Kidney (tissue), 22 donors: ENCODE measurements around the gene MFAP4. TPM values are rescaled to one million over a fixed set of nuclear protein-coding genes. Genes with fewer than 3 reads are reported as not detected.

Experiments
- DNase-seq, 5 donors: peaks; one replicate each; pipeline ENCODE4 v3.0.0-alpha.2; 2013 to 2020
- FAIRE-seq: peaks from 2 replicates; lab custom pipeline; 2012; peaks lifted over from hg19 to GRCh38; lab: Jason Lieb, UNC
- H3K27ac ChIP-seq, 2 donors: one replicate each; pipeline ENCODE4 v1.7.0; 2013; ENCODE audit warnings: low read depth in 2 of 2, low read length in 2 of 2, inconsistent platforms in 1 of 2
- H3K27me3 ChIP-seq: one replicate; pipeline ENCODE4 v1.7.1; 2013; ENCODE audit warnings: low read length, inconsistent platforms; ENCODE audit not compliant: control insufficient read depth, insufficient read depth
- H3K36me3 ChIP-seq, 3 donors: one replicate each; pipeline versions ENCODE4 v1.7.0 to v1.7.1; 2013; ENCODE audit warnings: low read length in 3 of 3, control low read depth in 1 of 3, inconsistent platforms in 1 of 3; ENCODE audit not compliant: insufficient read depth in 3 of 3, control insufficient read depth in 2 of 3
- H3K4me1 ChIP-seq, 3 donors: one replicate each; pipeline versions ENCODE4 v1.7.0 to v1.7.1; 2013; ENCODE audit warnings: low read length in 3 of 3, inconsistent platforms in 1 of 3, low read depth in 1 of 3; ENCODE audit not compliant: control insufficient read depth in 2 of 3, insufficient read depth in 2 of 3
- H3K4me3 ChIP-seq, 3 donors: one replicate each; pipeline versions ENCODE4 v1.7.0 to v1.8.1; 2013; ENCODE audit warnings: low read length in 3 of 3, control low read depth in 1 of 3, inconsistent platforms in 1 of 3
- H3K9ac ChIP-seq, 3 donors: one replicate each; pipeline versions ENCODE4 v1.7.0 to v1.7.1; 2013; ENCODE audit warnings: low read length in 3 of 3, control low read depth in 1 of 3, inconsistent platforms in 1 of 3
- H3K9me3 ChIP-seq, 3 donors: one replicate each; pipeline versions ENCODE4 v1.7.0 to v1.7.1; 2013; ENCODE audit warnings: low read length in 3 of 3, control low read depth in 1 of 3, inconsistent platforms in 1 of 3; ENCODE audit not compliant: control insufficient read depth in 2 of 3, insufficient read depth in 1 of 3
- CTCF ChIP-seq: IDR thresholded peaks from 3 replicates; pipeline ENCODE4 v1.5.1; 2012; ENCODE audit warnings: mild to moderate bottlenecking, moderate library complexity, borderline replicate concordance; ENCODE audit not compliant: insufficient read depth; ENCODE audit errors: extremely low read depth
- intact Hi-C: fragments of 100-400 bp; cut with DNase I; formaldehyde crosslinking; loops from one replicate; pipeline ENCODE4 v1.11.1; 2022
- long read RNA-seq, 10 donors: library from polyadenylated mRNA in 1 of 10; unstranded in 1 of 10; transcript quantifications; one replicate each; pipeline ENCODE4 v2.0.0 and lab custom pipeline, GENCODE V29; 2021 to 2026
- polyA plus RNA-seq: library from polyadenylated mRNA; stranded (reverse); fragments of 350-450 nt; fragmentation: Illumina TruSeq; extraction: RNeasy Lipid Tissue Mini Kit (QIAGEN cat#74804); gene quantifications from one replicate; pipeline ENCODE4 v1.2.3, GENCODE V29; 2014; ENCODE audit warnings: low read depth, low replicate concordance; ENCODE audit not compliant: insufficient read depth
- total RNA-seq: library from RNA; stranded (reverse); fragmentation: NEBNext Ultra II Directional; extraction: Animal tissue kit (Norgen Biotek cat#: 25700); gene quantifications from one replicate; pipeline ENCODE4 v1.2.1, GENCODE V29; 2021
- donor health status: control.
- donor health status: control.
- donor health status: control.
- donor health status: control.
- donor health status: control.
- donor health status: DM: yes; HTN: yes; CAD: no.
- donor health status: Normal renal cell carcinoma (clear cell type).

The MFAP4 gene
- 51.1 TPM for total RNA-seq
- polyA plus RNA-seq, result 27.6 TPM
- long read RNA-seq, donor 1, transcript MFAP4-202 (6 exons, 1,932 nt), result minor isoform, 5 of 78 reads
- long read RNA-seq, donor 1, transcript MFAP4-203 (5 exons, 1,876 nt), result minor isoform, 9 of 78 reads
- long read RNA-seq, donor 1, transcript MFAP4-201 (6 exons, 1,873 nt), result major isoform, 56 of 78 reads
- long read RNA-seq, donor 1, partial matches to known transcripts, result 8 of 78 reads
- long read RNA-seq, donor 1, other reads (novel, unspliced or antisense), result 0 of 78 reads
- long read RNA-seq, donor 2, transcript MFAP4-201 (6 exons, 1,873 nt), result major isoform, 70 of 93 reads
- long read RNA-seq, donor 2, transcript MFAP4-203 (5 exons, 1,876 nt), result minor isoform, 10 of 93 reads
- long read RNA-seq, donor 2, partial matches to known transcripts, result 9 of 93 reads
- long read RNA-seq, donor 2, other reads (novel, unspliced or antisense), result 0 of 93 reads
- long read RNA-seq, donor 3, transcript MFAP4-201 (6 exons, 1,873 nt), result major isoform, 64 of 85 reads
- long read RNA-seq, donor 3, transcript MFAP4-203 (5 exons, 1,876 nt), result minor isoform, 8 of 85 reads
- long read RNA-seq, donor 3, partial matches to known transcripts, result 9 of 85 reads
- long read RNA-seq, donor 3, other reads (novel, unspliced or antisense), result 0 of 85 reads
- long read RNA-seq, donor 4, transcript MFAP4-203 (5 exons, 1,876 nt), result minor isoform, 10 of 71 reads
- long read RNA-seq, donor 4, transcript MFAP4-202 (6 exons, 1,932 nt), result minor isoform, 5 of 71 reads
- long read RNA-seq, donor 4, transcript MFAP4-201 (6 exons, 1,873 nt), result major isoform, 48 of 71 reads
- long read RNA-seq, donor 4, partial matches to known transcripts, result 6 of 71 reads
- long read RNA-seq, donor 4, other reads (novel, unspliced or antisense), result 0 of 71 reads
- long read RNA-seq, donor 5, transcript MFAP4-201 (6 exons, 1,873 nt), result major isoform, 5 of 7 reads
- long read RNA-seq, donor 5, partial matches to known transcripts, result 0 of 7 reads
- long read RNA-seq, donor 5, other reads (novel, unspliced or antisense), result 0 of 7 reads
- long read RNA-seq, donor 6, transcript MFAP4-203 (5 exons, 1,876 nt), result minor isoform, 6 of 24 reads
- long read RNA-seq, donor 6, transcript MFAP4-201 (6 exons, 1,873 nt), result major isoform, 14 of 24 reads
- long read RNA-seq, donor 6, partial matches to known transcripts, result 0 of 24 reads
- long read RNA-seq, donor 6, other reads (novel, unspliced or antisense), result 0 of 24 reads
- long read RNA-seq, donor 7, transcript MFAP4-201 (6 exons, 1,873 nt), result major isoform, 18 of 34 reads
- long read RNA-seq, donor 7, partial matches to known transcripts, result 7 of 34 reads
- long read RNA-seq, donor 7, other reads (novel, unspliced or antisense), result 6 of 34 reads
- long read RNA-seq, donor 8, transcript MFAP4-203 (5 exons, 1,876 nt), result minor isoform, 11 of 159 reads
- long read RNA-seq, donor 8, transcript MFAP4-201 (6 exons, 1,873 nt), result major isoform, 92 of 159 reads
- long read RNA-seq, donor 8, partial matches to known transcripts, result 52 of 159 reads
- long read RNA-seq, donor 8, other reads (novel, unspliced or antisense), result 0 of 159 reads
- long read RNA-seq, donor 9, transcript MFAP4-202 (6 exons, 1,932 nt), result minor isoform, 5 of 72 reads
- long read RNA-seq, donor 9, transcript MFAP4-201 (6 exons, 1,873 nt), result major isoform, 47 of 72 reads
- long read RNA-seq, donor 9, partial matches to known transcripts, result 16 of 72 reads
- long read RNA-seq, donor 9, other reads (novel, unspliced or antisense), result 0 of 72 reads
- long read RNA-seq, donor 10, transcript MFAP4-201 (6 exons, 1,873 nt), result major isoform, 60 of 87 reads
- long read RNA-seq, donor 10, transcript MFAP4-202 (6 exons, 1,932 nt), result minor isoform, 5 of 87 reads
- long read RNA-seq, donor 10, transcript MFAP4-203 (5 exons, 1,876 nt), result minor isoform, 10 of 87 reads
- long read RNA-seq, donor 10, partial matches to known transcripts, result 12 of 87 reads
- long read RNA-seq, donor 10, other reads (novel, unspliced or antisense), result 0 of 87 reads

GRCh38 chr17:19386974-19387920 lies at the start of gene MFAP4:
Gene MFAP4, minus strand, starts transcription at chr17:19387190. Its CDS starts 35 bp downstream, at chr17:19387155.
- Histone ChIP-seq H3K9ac (peak within 1 kb of the TSS in 1 of 3 donors; percentile 43), H3K4me1 (peaks cover 0 to 23% (median 4%) of the 10 kb centered on the region in 3 donors), H3K36me3 (peaks cover 0 to 9% (median 8%) of the 10 kb centered on the region in 3 donors), H3K27ac (peak within 1 kb of the TSS; percentile 67 to 78), H3K4me3 (peak within 1 kb of the TSS in 1 of 3 donors; percentile 67), H3K27me3 (no peaks in the 10 kb centered on the region), H3K9me3 (no peaks in the 10 kb centered on the region)
- no peak for TF ChIP-seq CTCF
- no peak for FAIRE-seq
- intact Hi-C loops, result no loop called here
- peak; percentile 92 to 96 (median 92) for DNase-seq

- no peaks in the 10 kb centered on the region for H3K9me3 ChIP-seq
- H3K36me3 ChIP-seq, result no peaks in the 10 kb centered on the region
- no peak for DNase-seq
- no peak overlapping the region for H3K4me3 ChIP-seq
- no peak for TF ChIP-seq CTCF
- intact Hi-C loops, result no loop called here
- no peak overlapping the region for H3K9ac ChIP-seq
- peaks cover 0 to 3% (median 0%) of the 10 kb centered on the region in 3 donors for H3K4me1 ChIP-seq
- no peak overlapping the region for H3K27ac ChIP-seq
- H3K27me3 ChIP-seq, result no peaks in the 10 kb centered on the region
- no peak for FAIRE-seq
Measured at GRCh38 chr17:19433727-19434340, 46.8 kb upstream of the MFAP4 start.
